DND-41 (cell line): ENCODE measurements around the gene GPR153.

Source experiments
- ATAC-seq: fragments of 200-7000 bp; cut with Tn5 transposase; 3 replicates; pipeline ENCODE4 v1.9.1; 2021; ENCODE audit warnings: low read depth; ENCODE audit not compliant: insufficient read depth
- DNase-seq: peaks from one replicate; pipeline ENCODE4 v3.0.0-alpha.2; 2020
- H2AFZ ChIP-seq: 2 replicates; pipeline ENCODE4 v1.6.0; 2012; ENCODE audit warnings: low read depth, low read length
- H3K27ac ChIP-seq: 2 replicates; pipeline ENCODE4 v1.5.1; 2012; ENCODE audit warnings: low read length, inconsistent platforms
- H3K27me3 ChIP-seq: fragments of 200-600 bp; sonication (generic); 2 replicates; pipeline ENCODE4 v1.6.0; 2012; ENCODE audit warnings: low read length, mild to moderate bottlenecking, inconsistent platforms; ENCODE audit not compliant: insufficient read depth, poor library complexity
- H3K36me3 ChIP-seq: 2 replicates; pipeline ENCODE4 v1.5.1; 2012; ENCODE audit warnings: low read length, inconsistent platforms; ENCODE audit not compliant: insufficient read depth
- H3K4me1 ChIP-seq: 2 replicates; pipeline ENCODE4 v1.5.1; 2012; ENCODE audit warnings: mild to moderate bottlenecking, low read length; ENCODE audit not compliant: insufficient read depth
- H3K4me2 ChIP-seq: 2 replicates; pipeline ENCODE4 v1.6.0; 2012; ENCODE audit warnings: mild to moderate bottlenecking, moderate library complexity, low read length, inconsistent platforms; ENCODE audit not compliant: insufficient read depth
- H3K4me3 ChIP-seq, 2 experiments: fragments of 200-600 bp in 1 of 2; shearing (Covaris generic) in 1 of 2; 2 replicates each; pipeline ENCODE4 v1.5.1; 2012 to 2016; ENCODE audit warnings: inconsistent platforms in 2 of 2, low read length in 2 of 2, mild to moderate bottlenecking in 2 of 2, low read depth in 1 of 2, moderate library complexity in 1 of 2
- H3K79me2 ChIP-seq: 2 replicates; pipeline ENCODE4 v1.6.0; 2012; ENCODE audit warnings: low read length, inconsistent platforms; ENCODE audit not compliant: insufficient read depth
- H3K9ac ChIP-seq: 2 replicates; pipeline ENCODE4 v1.6.0; 2012; ENCODE audit warnings: low read depth, mild to moderate bottlenecking, inconsistent platforms, low read length, moderate library complexity
- H3K9me3 ChIP-seq: 2 replicates; pipeline ENCODE4 v1.5.1; 2012; ENCODE audit warnings: low read length, moderate library complexity, mild to moderate bottlenecking, inconsistent platforms; ENCODE audit not compliant: insufficient read depth, severe bottlenecking
- H4K20me1 ChIP-seq: 2 replicates; pipeline ENCODE4 v1.6.0; 2012; ENCODE audit warnings: low read length; ENCODE audit not compliant: insufficient read depth
- EZH2 ChIP-seq: IDR thresholded peaks from 3 replicates; pipeline ENCODE4 v1.6.1; 2012; ENCODE audit warnings: borderline replicate concordance, low read depth, mild to moderate bottlenecking, moderate library complexity, low read length, inconsistent platforms; ENCODE audit not compliant: severe bottlenecking
- TF ChIP-seq, protein P1 (sequence below): IDR thresholded peaks from 2 replicates; pipeline ENCODE4 v1.5.1; 2012; ENCODE audit warnings: borderline replicate concordance, low read length, moderate library complexity, mild to moderate bottlenecking; ENCODE audit not compliant: poor library complexity, severe bottlenecking; ENCODE audit errors: extremely low read depth

Gene GPR153

GRCh38 chr1:6267686-6268322 lies 6.9 kb upstream of the GPR153 start:
- TF ChIP-seq EZH2, result no peak
- TF ChIP-seq, protein P1, sequence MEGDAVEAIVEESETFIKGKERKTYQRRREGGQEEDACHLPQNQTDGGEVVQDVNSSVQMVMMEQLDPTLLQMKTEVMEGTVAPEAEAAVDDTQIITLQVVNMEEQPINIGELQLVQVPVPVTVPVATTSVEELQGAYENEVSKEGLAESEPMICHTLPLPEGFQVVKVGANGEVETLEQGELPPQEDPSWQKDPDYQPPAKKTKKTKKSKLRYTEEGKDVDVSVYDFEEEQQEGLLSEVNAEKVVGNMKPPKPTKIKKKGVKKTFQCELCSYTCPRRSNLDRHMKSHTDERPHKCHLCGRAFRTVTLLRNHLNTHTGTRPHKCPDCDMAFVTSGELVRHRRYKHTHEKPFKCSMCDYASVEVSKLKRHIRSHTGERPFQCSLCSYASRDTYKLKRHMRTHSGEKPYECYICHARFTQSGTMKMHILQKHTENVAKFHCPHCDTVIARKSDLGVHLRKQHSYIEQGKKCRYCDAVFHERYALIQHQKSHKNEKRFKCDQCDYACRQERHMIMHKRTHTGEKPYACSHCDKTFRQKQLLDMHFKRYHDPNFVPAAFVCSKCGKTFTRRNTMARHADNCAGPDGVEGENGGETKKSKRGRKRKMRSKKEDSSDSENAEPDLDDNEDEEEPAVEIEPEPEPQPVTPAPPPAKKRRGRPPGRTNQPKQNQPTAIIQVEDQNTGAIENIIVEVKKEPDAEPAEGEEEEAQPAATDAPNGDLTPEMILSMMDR, result no peak
- Histone ChIP-seq H4K20me1 (peaks cover 72% of the 10 kb centered on the region), H3K4me1 (no peaks in the 10 kb centered on the region), H3K4me3 (no peak overlapping the region), H3K27ac (no peak overlapping the region), H3K27me3 (no peaks in the 10 kb centered on the region), H3K9me3 (no peaks in the 10 kb centered on the region), H3K79me2 (no peaks in the 10 kb centered on the region), H3K4me2 (no peak overlapping the region), H2AFZ (no peak overlapping the region), H3K9ac (no peak overlapping the region), H3K36me3 (peaks cover 70% of the 10 kb centered on the region)
- DNase-seq (no peak), ATAC-seq (no peak)

- Histone ChIP-seq H3K27ac (no peak overlapping the region), H3K27me3 (no peaks in the 10 kb centered on the region), H3K79me2 (no peaks in the 10 kb centered on the region), H4K20me1 (peaks cover 75% of the 10 kb centered on the region), H3K9ac (no peak overlapping the region), H3K36me3 (peaks cover 59% of the 10 kb centered on the region), H3K4me2 (no peak overlapping the region), H2AFZ (no peak overlapping the region), H3K4me1 (no peaks in the 10 kb centered on the region), H3K9me3 (no peaks in the 10 kb centered on the region), H3K4me3 (no peak overlapping the region)
- no peak for TF ChIP-seq EZH2
- TF ChIP-seq, protein P1, result no peak
- ATAC-seq (no peak), DNase-seq (no peak)
These were observed 5.7 kb upstream of the GPR153 start for GRCh38 chr1:6266641-6267040.

DNA sequence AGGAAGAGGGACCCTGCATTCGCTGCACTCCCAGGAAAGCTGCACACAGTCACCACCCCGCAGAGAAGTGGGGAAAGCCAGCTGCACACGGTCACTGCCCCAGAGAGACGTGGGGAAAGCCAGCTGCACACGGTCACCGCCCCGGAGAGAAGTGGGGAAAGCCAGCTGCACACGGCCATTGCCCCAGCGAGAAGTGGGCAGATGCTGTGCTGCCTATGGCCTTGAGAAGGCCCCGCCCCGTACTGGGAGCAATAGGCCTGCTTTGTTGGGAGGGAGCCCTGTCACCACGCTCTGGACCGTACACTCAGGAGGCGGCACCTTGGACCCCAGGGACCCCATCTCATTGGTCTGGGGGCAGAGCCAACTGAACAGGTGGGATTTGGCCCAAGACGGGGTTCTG lies 4.3 kb upstream of the GPR153 start:
- Histone ChIP-seq H3K27me3 (no peaks in the 10 kb centered on the region), H3K9ac (no peak overlapping the region)
- ATAC-seq, result no peak

More for the DNA sequence above, 4.3 kb upstream of the GPR153 start:
- DNase-seq, result no peak
- Histone ChIP-seq H3K27ac (no peak overlapping the region), H3K4me3 (no peak overlapping the region), H4K20me1 (peaks cover 61% of the 10 kb centered on the region), H3K4me2 (no peak overlapping the region), H3K4me1 (peaks cover 7% of the 10 kb centered on the region; the same call in 1 of the 2 replicates), H3K9me3 (no peaks in the 10 kb centered on the region), H3K36me3 (peaks cover 46% of the 10 kb centered on the region), H3K79me2 (no peaks in the 10 kb centered on the region), H2AFZ (no peak overlapping the region)
- no peak for TF ChIP-seq EZH2
- TF ChIP-seq, protein P1, result no peak
